Dermis blood vessel endothelial cell (primary cell): ENCODE results near the gene SLC7A10. TPM values are rescaled to one million over a fixed set of nuclear protein-coding genes. Genes with fewer than 3 reads are reported as not detected.
A peak's percentile ranks its signal among the peaks of the same experiment; 100 is the strongest.
"Not testable (repeated sequence)": the region's sequence is repeated elsewhere in the genome, so short reads cannot be mapped to it uniquely, and the experiment has no call there.

Experiments used
- DNase-seq: peaks from one replicate; pipeline ENCODE4 v3.0.0; 2010
- total RNA-seq: library from RNA; depleted of rRNA; stranded (reverse); fragments of >200 nt; gene quantifications from 2 replicates; pipeline ENCODE4 v1.2.3, GENCODE V29; 2014

Gene SLC7A10
- total RNA-seq, 1 donor from 2014 or later: 0.17 TPM

- DNase-seq: no peak
Observed at GRCh38 chr19:33215438-33216197, 10.0 kb downstream of the SLC7A10 start.

- DNase-seq: peak; percentile 18
Observed at GRCh38 chr19:33214596-33214995, 11.1 kb downstream of the SLC7A10 start.

GRCh38 chr19:33212436-33213172 lies 13.0 kb downstream of the SLC7A10 start:
- no peak for DNase-seq

- DNase-seq: no peak
Observed at GRCh38 chr19:33211794-33212435, 13.7 kb downstream of the SLC7A10 start.

- DNase-seq: no peak
Observed at GRCh38 chr19:33210266-33210940, 15.2 kb downstream of the SLC7A10 start.

- not testable (repeated sequence) for DNase-seq
Observed at GRCh38 chr19:33209850-33210230, 15.8 kb downstream of the SLC7A10 start.

- DNase-seq: no peak
Observed at GRCh38 chr19:33208904-33209849, 16.5 kb downstream of the SLC7A10 start.

GRCh38 chr19:33208371-33208895 lies 17.2 kb downstream of the SLC7A10 start:
- no peak for DNase-seq

- DNase-seq: no peak
Observed at GRCh38 chr19:33207903-33208302, 17.7 kb downstream of the SLC7A10 start.

GRCh38 chr19:33207040-33207620 lies 18.5 kb downstream of the SLC7A10 start:
- no peak for DNase-seq

- no peak for DNase-seq
Observed at GRCh38 chr19:33206261-33207039, 19.2 kb downstream of the SLC7A10 start.

- DNase-seq: no peak
Observed at GRCh38 chr19:33205531-33206260, 20.0 kb downstream of the SLC7A10 start.

GRCh38 chr19:33205110-33205509 lies 20.5 kb downstream of the SLC7A10 start:
- DNase-seq: no peak

GRCh38 chr19:33204136-33204973 lies 21.3 kb downstream of the SLC7A10 start:
- no peak for DNase-seq

GRCh38 chr19:33203529-33203928 lies 22.1 kb downstream of the SLC7A10 start:
- no peak for DNase-seq

GRCh38 chr19:33202546-33203507 lies 22.8 kb downstream of the SLC7A10 start:
- DNase-seq: no peak

- no peak for DNase-seq
Observed at GRCh38 chr19:33201886-33202545, 23.6 kb downstream of the SLC7A10 start.
